ENCODE results near the gene CD276.

CD276 gene

DNA sequence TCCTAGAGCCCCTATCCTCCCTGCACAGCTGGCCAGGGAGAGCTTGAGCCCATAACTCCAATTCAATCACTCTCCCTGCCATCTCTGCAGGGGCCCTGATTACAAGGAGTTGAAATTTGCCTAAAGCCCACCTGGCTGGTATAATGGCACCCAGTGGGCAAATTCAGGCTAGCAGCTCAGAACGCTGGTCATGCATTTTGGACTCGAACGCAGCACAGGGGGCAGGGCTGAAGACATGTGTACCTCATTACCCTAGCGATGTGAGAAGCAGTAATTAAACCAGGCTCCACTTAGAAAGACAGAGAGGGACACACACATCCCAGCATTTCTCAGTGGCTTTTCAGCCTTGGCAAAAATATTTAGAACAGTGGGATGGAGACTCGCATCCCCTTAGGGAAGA is 65.8 kb downstream of the CD276 start:
- no peak for DNase-seq

DNA sequence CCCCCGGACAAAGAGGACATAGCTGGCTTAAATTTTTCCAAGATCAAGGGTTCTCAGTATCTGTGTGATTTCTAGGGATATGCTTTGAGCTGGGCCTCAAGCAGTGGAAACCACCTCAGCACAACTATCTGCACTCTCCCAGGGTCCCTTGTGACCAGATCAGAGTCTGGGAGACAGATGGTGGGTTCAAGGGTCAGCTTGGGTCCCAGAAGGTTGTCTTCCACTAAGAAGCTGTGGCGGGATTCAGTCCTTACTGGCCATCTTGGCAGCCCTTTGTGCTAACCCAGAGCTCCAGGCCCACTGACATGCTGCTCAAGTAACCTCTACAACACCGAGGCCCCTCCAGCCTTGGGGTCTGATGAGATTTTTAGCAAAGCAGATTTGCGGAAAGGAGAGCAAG is 66.3 kb downstream of the CD276 start:
- no peak for DNase-seq

DNA sequence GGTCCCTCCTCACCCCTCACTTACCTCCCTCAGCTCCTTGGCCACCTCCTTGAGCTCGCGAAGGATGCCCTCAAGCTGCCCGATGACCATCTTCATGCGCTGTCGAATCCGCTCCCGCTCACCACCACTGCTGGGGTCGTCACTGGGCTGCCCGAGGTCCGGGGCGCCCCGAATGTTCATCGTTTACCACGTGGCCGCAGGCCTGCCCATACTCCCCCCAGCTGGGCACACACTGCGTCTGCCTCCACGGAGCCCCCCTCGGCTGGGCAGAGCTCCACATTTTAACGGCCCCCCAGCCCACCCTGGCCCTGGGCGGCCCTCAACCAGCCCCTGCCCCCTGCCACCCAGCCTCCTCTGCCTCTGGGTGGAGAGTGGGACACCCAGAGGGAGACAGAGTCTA is 66.8 kb downstream of the CD276 start:
- no peak for DNase-seq

DNA sequence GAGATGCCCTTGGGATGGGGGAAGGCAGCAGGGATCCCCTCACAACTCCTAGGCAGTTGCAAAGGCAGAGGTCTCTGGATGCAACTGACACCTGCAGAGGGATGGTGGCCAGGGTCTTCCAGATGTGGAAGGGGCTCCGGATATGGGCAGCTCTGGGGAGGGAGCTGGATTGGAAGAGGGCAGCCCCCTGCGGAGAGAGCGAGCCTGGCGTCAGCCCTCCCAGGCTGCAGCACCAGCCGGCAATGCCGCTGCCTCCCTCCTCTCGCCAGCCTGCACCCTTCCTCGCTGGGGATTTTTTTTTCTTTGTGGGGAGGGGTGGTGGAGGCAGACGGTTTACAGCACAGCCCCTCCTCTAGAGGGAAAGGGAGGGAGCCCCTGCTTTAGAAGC is 67.3 kb downstream of the CD276 start:
- no peak for DNase-seq

DNA sequence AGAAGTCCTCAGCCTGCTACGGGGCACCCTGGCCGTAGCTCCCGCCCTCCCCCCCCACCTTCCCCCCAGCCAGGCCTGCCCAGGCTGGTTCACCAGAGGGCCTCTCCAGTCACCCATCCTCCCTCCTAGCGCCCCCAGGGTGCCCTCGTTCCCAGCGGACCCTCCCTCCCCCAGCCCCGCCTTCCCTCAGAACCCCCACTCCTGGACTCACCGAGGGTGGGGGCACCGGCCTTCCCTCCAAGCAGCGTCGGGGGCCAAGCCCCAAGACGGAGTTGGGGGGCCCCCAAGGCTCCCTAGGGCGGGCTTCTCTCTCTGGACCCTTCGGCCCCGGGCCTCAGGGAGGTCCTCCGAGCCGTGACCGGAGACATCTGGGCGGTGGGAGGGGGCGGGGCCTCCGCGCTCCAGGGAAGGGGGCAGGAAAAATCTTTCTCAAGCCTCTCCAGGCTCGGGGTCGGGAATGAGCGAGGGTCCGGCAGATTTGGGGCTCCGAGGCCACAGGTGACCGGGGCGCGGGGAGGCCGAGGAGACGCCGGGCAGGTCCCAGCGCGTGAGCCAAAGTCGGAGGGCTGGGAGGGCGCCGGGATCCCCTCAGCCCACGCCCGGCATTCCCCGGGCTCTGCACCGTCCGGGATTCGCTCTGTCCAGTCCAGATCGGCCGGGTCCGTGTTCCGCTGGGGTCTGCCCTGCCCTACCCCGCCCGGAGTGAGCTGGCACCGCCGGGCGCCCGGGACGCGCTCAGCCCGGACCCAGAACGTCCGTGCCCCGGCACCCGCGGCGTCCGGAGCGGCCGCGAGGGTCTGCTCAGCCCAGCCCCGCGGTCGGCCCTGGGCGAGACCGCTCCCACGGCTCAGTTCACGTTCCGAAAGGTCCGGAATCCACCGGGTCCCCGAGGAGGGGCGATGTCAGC is 68.0 kb downstream of the CD276 start:
- no peak for DNase-seq

- DNase-seq: no peak
Measured at GRCh38 chr15:73752806-73753193, 68.6 kb downstream of the CD276 start.

DNA sequence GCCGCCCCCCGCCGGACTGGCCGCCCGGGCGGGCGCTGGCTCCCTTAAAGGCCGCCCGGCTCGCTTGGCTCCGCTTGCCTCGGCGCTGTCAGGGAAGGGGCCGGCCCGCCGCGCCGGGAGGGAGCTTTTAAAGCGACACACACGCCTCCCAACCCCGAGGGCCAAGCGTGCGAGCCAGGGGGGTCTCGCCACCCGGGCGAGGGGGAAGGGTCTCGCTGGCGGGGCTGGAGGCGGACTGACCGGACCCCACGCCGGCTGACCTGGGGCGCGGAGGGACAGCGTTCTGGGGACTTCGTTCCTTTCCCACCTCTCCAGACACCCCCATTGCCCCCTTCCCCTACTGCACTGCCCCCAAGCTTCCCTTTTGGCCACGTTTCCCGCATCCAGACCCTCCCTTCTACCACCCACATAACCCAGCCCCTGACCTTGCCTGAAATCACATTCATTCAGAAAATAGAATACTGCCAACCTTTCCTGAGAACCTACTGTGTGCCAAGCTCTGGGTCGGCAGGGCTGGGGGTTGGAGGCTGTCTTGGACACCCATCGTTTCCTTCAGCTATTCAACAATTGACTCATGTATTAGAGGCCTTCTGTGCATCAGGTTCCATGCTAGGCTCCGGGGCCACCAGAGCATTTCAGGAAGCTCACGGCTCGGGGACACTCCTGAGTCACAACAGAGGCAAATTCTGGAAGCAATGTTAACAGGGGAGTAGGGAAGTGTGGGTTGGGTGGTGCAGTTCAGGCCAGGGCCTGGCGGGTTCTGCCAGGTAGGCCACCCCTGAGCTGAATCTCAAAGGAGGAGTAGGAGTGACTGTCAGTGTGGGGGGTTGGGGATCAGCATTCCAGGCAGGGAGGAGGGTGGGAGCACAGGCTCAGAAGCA is 69.3 kb downstream of the CD276 start, which contains the start of gene INSYN1:
Gene INSYN1, minus strand, starts transcription at position 102 of the 881 bp plus-strand sequence. CDS start 2,221 bp downstream, outside the sequence.
- DNase-seq: no peak

GRCh38 chr15:73754461-73754860 is 70.3 kb downstream of the CD276 start:
- no peak for DNase-seq

DNA sequence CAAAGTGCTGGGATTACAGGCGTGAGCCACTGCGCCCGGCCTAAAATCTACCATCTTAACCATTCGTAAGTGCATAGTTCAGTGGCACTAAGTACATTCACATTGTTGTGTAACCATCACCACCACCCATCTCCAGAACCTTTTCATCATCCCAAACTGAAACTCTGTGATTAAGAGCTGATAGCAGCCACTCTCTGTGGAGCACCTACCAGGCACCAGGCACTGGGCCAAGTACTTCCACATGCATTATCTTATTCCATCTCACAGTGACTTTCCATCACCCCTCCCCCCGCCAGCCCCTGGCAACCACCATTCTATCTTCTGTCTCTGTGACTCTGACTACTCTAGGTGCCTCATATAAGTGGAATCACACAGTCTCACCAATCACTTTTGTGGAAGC is 71.3 kb downstream of the CD276 start:
- no peak for DNase-seq

DNA sequence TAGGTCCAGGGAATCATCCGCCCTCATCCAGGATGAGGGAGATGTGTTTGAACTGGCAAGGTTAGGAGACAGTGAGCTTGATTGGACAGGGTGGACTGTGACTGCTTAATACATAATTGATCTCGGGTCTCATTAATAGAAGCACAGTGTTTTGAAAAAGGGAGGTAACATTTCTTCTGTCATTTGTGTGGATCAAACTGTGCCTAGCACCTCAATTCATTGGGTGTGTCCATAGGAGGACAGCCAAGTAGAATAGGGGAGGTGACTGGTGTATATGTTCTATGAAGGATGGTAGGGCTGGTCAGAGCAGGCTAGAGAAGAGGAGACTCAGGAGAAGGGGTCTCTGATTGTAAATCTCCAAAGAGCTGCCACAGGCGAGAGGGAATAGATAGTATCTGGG is 71.8 kb downstream of the CD276 start:
- no peak for DNase-seq

- DNase-seq: no peak
Measured at GRCh38 chr15:73756390-73756789, 72.2 kb downstream of the CD276 start.

DNA sequence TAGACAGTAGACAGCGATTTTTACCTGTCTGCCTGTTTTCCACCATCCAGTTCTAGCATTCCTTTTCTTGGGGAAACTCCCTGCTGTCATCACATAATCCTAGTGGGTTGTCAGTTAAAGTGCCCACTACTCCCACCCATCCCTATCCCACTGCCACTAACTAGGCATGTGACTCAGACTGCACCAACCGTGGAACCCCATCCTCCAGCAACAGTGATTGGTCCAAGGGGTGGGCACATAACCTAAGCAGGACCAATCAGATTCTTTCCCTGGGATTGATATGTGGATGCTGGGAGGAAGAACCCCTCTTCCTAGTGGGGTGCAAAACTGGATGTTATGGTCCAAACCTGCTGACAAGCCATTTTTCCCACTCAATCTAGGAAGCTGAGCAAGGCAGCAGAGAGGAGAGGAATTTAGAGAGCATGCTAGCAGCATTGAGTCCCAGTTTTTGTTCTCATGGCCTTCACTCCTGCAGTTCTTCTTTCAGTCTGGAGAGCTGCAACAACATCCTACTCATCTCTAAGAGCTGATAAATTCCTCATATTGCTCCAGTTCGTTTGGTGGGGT is 72.8 kb downstream of the CD276 start:
- DNase-seq: no peak

GRCh38 chr15:73757571-73757970 is 73.4 kb downstream of the CD276 start:
- no peak for DNase-seq

DNA sequence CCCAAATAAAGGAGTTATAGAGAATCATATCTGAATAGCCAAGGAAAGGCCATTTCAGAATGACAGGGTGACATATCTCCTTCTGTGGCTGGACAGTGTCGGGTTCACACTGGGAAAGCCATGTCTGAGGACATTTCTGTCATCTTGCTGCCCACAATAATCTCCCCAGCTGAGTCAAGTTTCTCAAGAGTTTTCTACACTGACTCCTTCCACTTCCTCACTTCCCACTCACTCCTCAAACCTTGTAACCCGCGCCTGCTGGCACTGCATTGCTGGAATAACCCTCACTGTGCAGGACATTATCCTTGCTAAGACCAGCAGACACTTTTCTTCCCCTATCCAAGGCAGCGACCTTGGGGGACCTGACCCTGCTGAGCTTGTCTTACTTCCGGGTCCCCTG is 74.3 kb downstream of the CD276 start:
- DNase-seq: no peak

GRCh38 chr15:73760330-73761329 is 76.4 kb downstream of the CD276 start:
- DNase-seq: no peak

DNA sequence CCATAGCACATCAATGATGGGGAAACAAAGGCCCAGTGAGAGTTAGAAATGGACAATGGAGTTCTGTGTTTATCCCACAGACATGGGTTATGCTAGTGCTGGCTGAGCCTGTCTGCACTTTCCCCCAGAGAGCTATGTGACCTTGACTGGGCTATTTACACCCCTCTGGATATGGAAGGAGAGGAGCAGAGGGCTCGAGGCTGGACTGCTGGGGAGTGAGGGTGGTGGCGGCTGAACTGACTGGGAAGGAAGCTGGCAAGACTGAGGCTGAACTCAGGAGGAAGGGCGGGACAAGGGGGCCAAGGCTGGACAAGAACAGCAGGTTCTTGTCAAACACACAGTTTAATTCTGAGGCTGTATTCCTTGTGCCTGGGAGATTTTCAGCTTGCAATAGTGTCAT is 79.7 kb downstream of the CD276 start:
- no peak for DNase-seq
